Adrenal gland (tissue), 12 donors: ENCODE measurements around the gene PARP12. TPM values are rescaled to one million over a fixed set of nuclear protein-coding genes. Genes with fewer than 3 reads are reported as not detected.
A peak's percentile ranks its signal among the peaks of the same experiment; 100 is the strongest.

Experiments used
- DNase-seq, 7 donors: peaks; one replicate each; pipeline ENCODE4 v3.0.0-alpha.2; 2019 to 2020
- H3K27ac ChIP-seq, 5 donors: fragments of 200-600 bp; sonication (generic) in 4 of 5; 1 replicate in 3 of 5; 2 replicates in 2 of 5; pipeline versions ENCODE4 v1.5.1 to v1.8.0; 2016 to 2020; ENCODE audit warnings: mild to moderate bottlenecking in 1 of 5
- H3K27me3 ChIP-seq: fragments of 200-600 bp; 2 replicates; pipeline ENCODE4 v1.8.0; 2021
- H3K36me3 ChIP-seq, 2 donors: fragments of 200-600 bp; replicated peaks in 1 of 2; 1 replicate in 1 of 2; 2 replicates in 1 of 2; pipeline versions ENCODE4 v1.5.1 to v1.8.0; 2018 to 2022
- H3K4me1 ChIP-seq, 2 donors: fragments of 200-600 bp; replicated peaks in 1 of 2; 1 replicate in 1 of 2; 2 replicates in 1 of 2; pipeline versions ENCODE4 v1.5.1 to v1.8.0; 2018 to 2021
- H3K4me3 ChIP-seq, 4 donors: fragments of 200-600 bp; sonication (generic) in 3 of 4; one replicate each; pipeline ENCODE4 v1.5.1; 2016 to 2018
- H3K9me3 ChIP-seq, 3 donors: fragments of 200-600 bp; sonication (generic) in 1 of 3; replicated peaks in 1 of 3; 1 replicate in 2 of 3; 2 replicates in 1 of 3; pipeline versions ENCODE4 v1.5.1 to v1.8.0; 2016 to 2021
- POLR2A ChIP-seq, 2 donors: fragments of 450-650 bp; IDR thresholded peaks; one replicate each; pipeline ENCODE4 v1.6.1; 2017; ENCODE audit warnings: antibody characterized with exemption in 2 of 2, mild to moderate bottlenecking in 2 of 2, moderate library complexity in 1 of 2
- WGBS, 4 donors: extraction: QIAGEN DNeasy Blood & Tissue Kit in 2 of 4; methylation state at CpG; one replicate each; pipeline versions ENCODE4 v1.1.5 to v1.1.7; 2013 to 2017; 5-methylcytosine and 5-hydroxymethylcytosine counted together
- intact Hi-C, 2 donors: fragments of 100-400 bp; cut with DNase I; formaldehyde crosslinking; loops; one replicate each; pipeline versions ENCODE4 v1.14.1 to v1.15.0; 2022 to 2023
- polyA plus RNA-seq, 3 donors: library from polyadenylated mRNA; stranded (reverse); fragments of 200-250 nt in 2 of 3; fragments of 350-450 nt in 1 of 3; fragmentation: Illumina TruSeq in 1 of 3; extraction: RNeasy Lipid Tissue Mini Kit (QIAGEN cat#74804) in 1 of 3; gene quantifications; one replicate each; pipeline ENCODE4 v1.2.3, GENCODE V29; 2013 to 2014
- total RNA-seq, 9 donors: library from RNA; depleted of rRNA in 4 of 9; stranded (reverse); fragments of >200 nt in 4 of 9; fragments of 120-200 nt in 1 of 9; fragmentation: NEBNext Ultra II Directional in 1 of 9; extraction: Animal tissue kit (Norgen Biotek cat#: 25700) in 1 of 9; gene quantifications; one replicate each; pipeline versions ENCODE4 v1.1.0 to v1.2.4, GENCODE V29; 2013 to 2023
- TF ChIP-seq, protein P1 (sequence below), 6 experiments: fragments of 450-650 bp in 4 of 6; fragments of 200-600 bp in 2 of 6; sonication (generic) in 1 of 6; IDR thresholded peaks; 1 replicate in 5 of 6; 2 replicates in 1 of 6; pipeline versions ENCODE4 v1.5.1 to v1.8.0; 2016 to 2021; ENCODE audit warnings: antibody characterized with exemption in 6 of 6, mild to moderate bottlenecking in 2 of 6, moderate library complexity in 1 of 6
- donor health status: healthy with polysubstance abuse.
- donor health status: Bipolar disorder and iron deficiency.
- donor health status: DM: yes; HTN: yes; CAD: no.
- donor health status: DM: no; HTN: no; CAD: no.
- donor health status: DM: no; HTN: no; CAD: no.
- donor health status: DM: yes; HTN: yes; CAD: no.

Gene PARP12
- total and polyA plus RNA-seq, 12 donors = 11.5 to 49.4 (median 24.1) TPM

- H3K4me1 ChIP-seq = peaks cover 5 to 7% of the 10 kb centered on the region in 2 donors
- no peak overlapping the region for H3K4me3 ChIP-seq
- no peaks in the 10 kb centered on the region for H3K27me3 ChIP-seq
- WGBS, 4 donors = 71 to 84% (median 78%) methylated on average over 8 of the region's 8 CpGs
- peaks cover 0 to 12% of the 10 kb centered on the region in 2 donors for H3K36me3 ChIP-seq
- H3K9me3 ChIP-seq = no peaks in the 10 kb centered on the region
- peak in 1 of 7 donors; percentile 33 for DNase-seq
- intact Hi-C loops = no loop called here
- peak overlapping the region in 2 of 5 donors; percentile 4 to 22 for H3K27ac ChIP-seq
- TF ChIP-seq, protein P1, sequence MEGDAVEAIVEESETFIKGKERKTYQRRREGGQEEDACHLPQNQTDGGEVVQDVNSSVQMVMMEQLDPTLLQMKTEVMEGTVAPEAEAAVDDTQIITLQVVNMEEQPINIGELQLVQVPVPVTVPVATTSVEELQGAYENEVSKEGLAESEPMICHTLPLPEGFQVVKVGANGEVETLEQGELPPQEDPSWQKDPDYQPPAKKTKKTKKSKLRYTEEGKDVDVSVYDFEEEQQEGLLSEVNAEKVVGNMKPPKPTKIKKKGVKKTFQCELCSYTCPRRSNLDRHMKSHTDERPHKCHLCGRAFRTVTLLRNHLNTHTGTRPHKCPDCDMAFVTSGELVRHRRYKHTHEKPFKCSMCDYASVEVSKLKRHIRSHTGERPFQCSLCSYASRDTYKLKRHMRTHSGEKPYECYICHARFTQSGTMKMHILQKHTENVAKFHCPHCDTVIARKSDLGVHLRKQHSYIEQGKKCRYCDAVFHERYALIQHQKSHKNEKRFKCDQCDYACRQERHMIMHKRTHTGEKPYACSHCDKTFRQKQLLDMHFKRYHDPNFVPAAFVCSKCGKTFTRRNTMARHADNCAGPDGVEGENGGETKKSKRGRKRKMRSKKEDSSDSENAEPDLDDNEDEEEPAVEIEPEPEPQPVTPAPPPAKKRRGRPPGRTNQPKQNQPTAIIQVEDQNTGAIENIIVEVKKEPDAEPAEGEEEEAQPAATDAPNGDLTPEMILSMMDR (IDR thresholded peaks at IDR 0.05) = no peak
- no peak for TF ChIP-seq POLR2A (IDR thresholded peaks at IDR 0.05)
Measured at GRCh38 chr7:140033036-140033435, 29.7 kb downstream of the PARP12 start.

- TF ChIP-seq, protein P1 (IDR thresholded peaks at IDR 0.05) = no peak
- no peak for TF ChIP-seq POLR2A (IDR thresholded peaks at IDR 0.05)
- 93 to 100% (median 95%) methylated on average over 1 of the region's 1 CpG for WGBS, 4 donors
- no peaks in the 10 kb centered on the region for H3K27me3 ChIP-seq
- H3K9me3 ChIP-seq = no peaks in the 10 kb centered on the region
- no peak for DNase-seq
- intact Hi-C loops = no loop called here
- H3K36me3 ChIP-seq = no peaks in the 10 kb centered on the region
- peaks cover 2 to 5% of the 10 kb centered on the region in 2 donors for H3K4me1 ChIP-seq
- H3K27ac ChIP-seq = no peak overlapping the region
- no peak overlapping the region for H3K4me3 ChIP-seq
Measured at GRCh38 chr7:140031364-140031763, 31.4 kb downstream of the PARP12 start.

- intact Hi-C loops = no loop called here
- Histone ChIP-seq H3K27ac (no peak overlapping the region), H3K27me3 (no peaks in the 10 kb centered on the region), H3K9me3 (no peaks in the 10 kb centered on the region), H3K4me3 (no peak overlapping the region), H3K36me3 (peaks cover 0 to 6% of the 10 kb centered on the region in 2 donors), H3K4me1 (no peaks in the 10 kb centered on the region)
- DNase-seq = no peak
- TF ChIP-seq, protein P1 (IDR thresholded peaks at IDR 0.05) = no peak
- TF ChIP-seq POLR2A (IDR thresholded peaks at IDR 0.05) = no peak
- WGBS, 4 donors = 86 to 96% (median 93%) methylated on average over 1 of the region's 1 CpG
Measured at GRCh38 chr7:140029072-140029471, 33.7 kb downstream of the PARP12 start.

DNA sequence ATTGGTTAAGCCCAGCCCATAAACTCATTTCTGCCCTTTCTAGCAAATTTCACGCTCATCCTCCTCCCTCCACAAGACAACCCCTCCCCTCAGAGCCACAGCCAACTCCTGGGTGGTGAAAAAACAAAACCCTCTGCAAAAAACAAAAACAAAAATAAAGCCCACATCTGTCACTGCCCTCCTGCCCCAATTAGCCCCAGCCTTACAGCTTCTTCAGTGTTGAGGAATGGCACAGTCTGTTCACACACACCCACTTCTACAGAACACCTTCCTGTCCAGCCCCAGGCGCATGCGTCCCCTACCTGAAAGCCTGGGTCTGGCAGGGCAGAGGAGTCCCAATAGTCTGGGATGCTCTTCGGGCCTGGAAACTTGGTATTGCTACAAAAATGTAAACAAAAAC is 34.4 kb downstream of the PARP12 start:
- intact Hi-C loops = no loop called here
- no peak for TF ChIP-seq POLR2A (IDR thresholded peaks at IDR 0.05)
- TF ChIP-seq, protein P1 (IDR thresholded peaks at IDR 0.05) = no peak

More for the DNA sequence above, 34.4 kb downstream of the PARP12 start:
- Histone ChIP-seq H3K9me3 (no peaks in the 10 kb centered on the region), H3K27me3 (no peaks in the 10 kb centered on the region), H3K4me3 (no peak overlapping the region), H3K36me3 (peaks cover 0 to 12% of the 10 kb centered on the region in 2 donors), H3K27ac (no peak overlapping the region), H3K4me1 (no peaks in the 10 kb centered on the region)
- DNase-seq = peak in 1 of 7 donors; percentile 38
- 97 to 98% (median 97%) methylated on average over 4 of the region's 4 CpGs for WGBS, 4 donors
